Endodermal cell (in vitro differentiated cells): ENCODE data around the gene ATG10. TPM values are rescaled to one million over a fixed set of nuclear protein-coding genes. Genes with fewer than 3 reads are reported as not detected.
A peak's percentile ranks its signal among the peaks of the same experiment; 100 is the strongest.

Experiments
- DNase-seq: peaks from one replicate; pipeline ENCODE4 v3.0.0-alpha.2; 2017
- H3K27ac ChIP-seq: 2 replicates; pipeline ENCODE4 v1.5.1; 2013; ENCODE audit warnings: mild to moderate bottlenecking, low read depth, low read length, moderate library complexity
- H3K27me3 ChIP-seq: 2 replicates; pipeline ENCODE4 v1.6.1; 2013; ENCODE audit warnings: mild to moderate bottlenecking, low read length, moderate library complexity; ENCODE audit not compliant: insufficient read depth, control insufficient read depth, poor library complexity, severe bottlenecking
- H3K36me3 ChIP-seq: 2 replicates; pipeline ENCODE4 v1.7.0; 2013; ENCODE audit warnings: mild to moderate bottlenecking, low read length, moderate library complexity; ENCODE audit not compliant: control insufficient read depth, insufficient read depth
- H3K4me1 ChIP-seq: one replicate; pipeline ENCODE4 v1.7.0; 2013; ENCODE audit warnings: low read length; ENCODE audit not compliant: control insufficient read depth, insufficient read depth
- H3K4me3 ChIP-seq: 2 replicates; pipeline ENCODE4 v1.5.1; 2013; ENCODE audit warnings: mild to moderate bottlenecking, low read length, moderate library complexity
- H3K9ac ChIP-seq: 2 replicates; pipeline ENCODE4 v1.6.1; 2013; ENCODE audit warnings: mild to moderate bottlenecking, low read length, moderate library complexity; ENCODE audit not compliant: poor library complexity, severe bottlenecking; ENCODE audit errors: extremely low read depth
- H3K9me3 ChIP-seq: 2 replicates; pipeline ENCODE4 v1.6.1; 2013; ENCODE audit warnings: mild to moderate bottlenecking, low read length, moderate library complexity; ENCODE audit not compliant: control insufficient read depth
- H3K27ac Mint-ChIP-seq: 2 replicates; pipeline ENCODE4 v1.8.0; 2020; ENCODE audit warnings: mixed read lengths
- H3K27me3 Mint-ChIP-seq: 2 replicates; pipeline ENCODE4 v1.8.0; 2021; ENCODE audit warnings: mild to moderate bottlenecking, mixed read lengths; ENCODE audit not compliant: insufficient read depth
- H3K36me3 Mint-ChIP-seq: 2 replicates; pipeline ENCODE4 v1.8.0; 2020; ENCODE audit warnings: low read depth, mixed read lengths
- H3K4me1 Mint-ChIP-seq: 2 replicates; pipeline ENCODE4 v1.8.0; 2020; ENCODE audit warnings: mixed read lengths
- H3K4me3 Mint-ChIP-seq: 2 replicates; pipeline ENCODE4 v1.8.0; 2020; ENCODE audit warnings: mild to moderate bottlenecking, moderate library complexity, mixed read lengths
- H3K9me3 Mint-ChIP-seq: 2 replicates; pipeline ENCODE4 v1.8.0; 2020; ENCODE audit warnings: mild to moderate bottlenecking, mixed read lengths
- CTCF ChIP-seq: fragments of 200-600 bp; sonication (generic); conservative IDR thresholded peaks from 2 replicates; pipeline ENCODE4 v1.5.0; 2021; ENCODE audit warnings: antibody characterized with exemption, mild to moderate bottlenecking
- WGBS, 2 experiments: methylation state at CpG; one replicate each; pipeline versions ENCODE4 v1.1.5 to v1.1.7; 2013; ENCODE audit warnings: missing lambda C conversion rate in 2 of 2, mixed read lengths in 1 of 2; ENCODE audit not compliant: insufficient coverage in 1 of 2, insufficient read length in 1 of 2; 5-methylcytosine and 5-hydroxymethylcytosine counted together
- total RNA-seq, 2 donors: library from RNA; stranded (reverse); fragmentation: NEBNext Ultra II Directional in 1 of 2; extraction: Animal tissue kit (Norgen Biotek cat#: 25700) in 1 of 2; gene quantifications; 2 replicates in 1 of 2; 3 replicates in 1 of 2; pipeline ENCODE4 v1.2.1, GENCODE V29; 2021

The ATG10 gene
- total RNA-seq, 2 donors from 2014 or later, result 17.9 to 22.6 TPM

- Mint-ChIP-seq H3K4me1 (peaks cover 24% of the 10 kb centered on the region), H3K36me3 (peaks cover 15% of the 10 kb centered on the region), H3K4me3 (no peak overlapping the region), H3K9me3 (peaks cover 19% of the 10 kb centered on the region), H3K27me3 (peaks cover 8% of the 10 kb centered on the region), H3K27ac (no peak overlapping the region)
- TF ChIP-seq CTCF, result no peak
- H3K36me3 ChIP-seq, result no peaks in the 10 kb centered on the region
- 50 to 65% methylated on average over 2 to 5 of the region's 5 CpGs for whole genome bisulfite sequencing, 2 experiments
- H3K27me3 ChIP-seq, result no peaks in the 10 kb centered on the region
- H3K9me3 ChIP-seq, result peaks cover 9% of the 10 kb centered on the region
- H3K4me3 ChIP-seq, result no peak overlapping the region
- no peak overlapping the region for H3K27ac ChIP-seq
- no peaks in the 10 kb centered on the region for H3K4me1 ChIP-seq
- no peak overlapping the region for H3K9ac ChIP-seq
- DNase-seq, result peak; percentile 69
These were observed 47.7 kb downstream of the ATG10 start for GRCh38 chr5:82019342-82020138.

- Mint-ChIP-seq H3K27ac (no peak overlapping the region), H3K36me3 (no peaks in the 10 kb centered on the region), H3K4me3 (no peak overlapping the region), H3K9me3 (no peaks in the 10 kb centered on the region), H3K27me3 (peaks cover 8% of the 10 kb centered on the region), H3K4me1 (peaks cover 30% of the 10 kb centered on the region)
- no peaks in the 10 kb centered on the region for H3K27me3 ChIP-seq
- no peak overlapping the region for H3K9ac ChIP-seq
- H3K27ac ChIP-seq, result no peak overlapping the region
- no peak for DNase-seq
- TF ChIP-seq CTCF, result no peak
- H3K9me3 ChIP-seq, result no peaks in the 10 kb centered on the region
- no peak overlapping the region for H3K4me3 ChIP-seq
- H3K4me1 ChIP-seq, result no peaks in the 10 kb centered on the region
- no peaks in the 10 kb centered on the region for H3K36me3 ChIP-seq
- WGBS, 2 experiments, result 100% methylated on average over 1 of the region's 1 CpG; no CpG with 5 or more reads in 1 of the 2 experiments
These were observed 50.7 kb downstream of the ATG10 start for GRCh38 chr5:82022499-82022898.

- H3K4me1 Mint-ChIP-seq, result peaks cover 24% of the 10 kb centered on the region
- no peak for TF ChIP-seq CTCF
- H3K27ac Mint-ChIP-seq, result no peak overlapping the region
- DNase-seq, result no peak
- 81% methylated on average over 3 of the region's 3 CpGs for WGBS, 2 experiments
- Histone ChIP-seq H3K4me3 (no peak overlapping the region), H3K9me3 (no peaks in the 10 kb centered on the region), H3K36me3 (no peaks in the 10 kb centered on the region), H3K27me3 (no peaks in the 10 kb centered on the region), H3K4me1 (no peaks in the 10 kb centered on the region), H3K27ac (no peak overlapping the region), H3K9ac (no peak overlapping the region)
- no peaks in the 10 kb centered on the region for H3K9me3 Mint-ChIP-seq
- no peak overlapping the region for H3K4me3 Mint-ChIP-seq
- no peaks in the 10 kb centered on the region for H3K36me3 Mint-ChIP-seq
- H3K27me3 Mint-ChIP-seq, result peaks cover 5% of the 10 kb centered on the region
These were observed 51.8 kb downstream of the ATG10 start for GRCh38 chr5:82023644-82024043.
